K562 (cell line): ENCODE data around the gene RBM26.

ENCODE experiments used
- CTCF ChIP-seq, 3 experiments: IDR thresholded peaks in 2 of 3; conservative IDR thresholded peaks in 1 of 3; 2 replicates each; pipeline ENCODE4 v1.5.1; 2011 to 2012; ENCODE audit warnings: low read length in 3 of 3, mild to moderate bottlenecking in 3 of 3, control low read depth in 2 of 3, improper control_type of control experiment in 1 of 3, inconsistent platforms in 1 of 3, low read depth in 1 of 3, mixed read lengths in 1 of 3, moderate library complexity in 1 of 3; ENCODE audit not compliant: insufficient read depth in 2 of 3
- MCM3 ChIP-seq: fragments of 450-650 bp; IDR thresholded peaks from 2 replicates; pipeline ENCODE4 v1.6.1; 2016
- POLR2A ChIP-seq: fragments of 450-650 bp; conservative IDR thresholded peaks from 2 replicates; pipeline ENCODE4 v1.6.1; 2016
- RAD51 ChIP-seq: fragments of 450-650 bp; IDR thresholded peaks from 2 replicates; pipeline ENCODE4 v1.7.1; 2016; ENCODE audit warnings: low read depth, mild to moderate bottlenecking, borderline replicate concordance
- SRSF9 ChIP-seq: fragments of 200-400 bp; formaldehyde crosslinking; IDR thresholded peaks from 2 replicates; pipeline ENCODE4 v1.6.1; 2017; ENCODE audit warnings: low read depth, low read length, borderline replicate concordance
- TF ChIP-seq, protein P1 (sequence below), 2 experiments: fragments of 450-650 bp in 1 of 2; sonication (generic) in 1 of 2; formaldehyde crosslinking in 1 of 2; IDR thresholded peaks in 1 of 2; conservative IDR thresholded peaks in 1 of 2; 2 replicates each; pipeline versions ENCODE4 v1.6.1 to v1.8.1; 2016 to 2023; ENCODE audit warnings: mild to moderate bottlenecking in 2 of 2, moderate library complexity in 2 of 2, inconsistent platforms in 1 of 2, missing genetic modification reagents in 1 of 2
- TF ChIP-seq, protein P2 (sequence below): fragments of 250-450 bp; sonication (Bioruptor Pico); IDR thresholded peaks from 2 replicates; pipeline ENCODE4 v1.4.0; 2020; ENCODE audit warnings: mild to moderate bottlenecking, moderate library complexity
- TF ChIP-seq, protein P3 (sequence below): sonication (generic); formaldehyde crosslinking; IDR thresholded peaks from 2 replicates; pipeline ENCODE4 v1.8.1; 2022; ENCODE audit warnings: missing genetic modification reagents
- TF ChIP-seq, protein P4 (sequence below): sonication (generic); formaldehyde crosslinking; IDR thresholded peaks from 2 replicates; pipeline ENCODE4 v1.8.0; 2022; ENCODE audit warnings: mild to moderate bottlenecking, missing genetic modification reagents

DNA sequence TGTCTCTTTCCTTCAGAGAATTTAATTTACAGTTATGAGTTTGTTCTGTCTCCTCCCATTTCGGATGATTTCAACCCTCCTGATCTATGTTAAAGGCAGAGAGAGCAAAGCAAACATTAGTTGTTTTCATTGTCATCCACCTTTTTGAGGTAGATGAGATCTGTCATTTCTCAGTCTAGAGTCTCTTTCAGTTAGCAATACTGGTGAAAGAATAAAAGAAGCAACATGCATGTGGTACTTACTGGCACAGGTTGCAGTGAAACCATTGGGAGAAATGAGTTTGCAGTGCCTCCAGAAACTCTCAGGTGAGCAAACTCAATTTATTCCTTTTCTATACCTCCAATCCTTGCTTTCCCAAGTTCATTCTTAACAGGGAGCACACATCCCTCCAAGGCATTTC lies 99.4 kb downstream of the RBM26 start:
- TF ChIP-seq POLR2A: no peak
- no peak for TF ChIP-seq SRSF9
- TF ChIP-seq, protein P1, sequence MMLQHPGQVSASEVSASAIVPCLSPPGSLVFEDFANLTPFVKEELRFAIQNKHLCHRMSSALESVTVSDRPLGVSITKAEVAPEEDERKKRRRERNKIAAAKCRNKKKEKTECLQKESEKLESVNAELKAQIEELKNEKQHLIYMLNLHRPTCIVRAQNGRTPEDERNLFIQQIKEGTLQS (IDR thresholded peaks at IDR 0.05): no peak
- TF ChIP-seq, protein P1 (CRISPR knock-in tag; conservative IDR thresholded peaks at IDR 0.05): no peak
- TF ChIP-seq, protein P2, sequence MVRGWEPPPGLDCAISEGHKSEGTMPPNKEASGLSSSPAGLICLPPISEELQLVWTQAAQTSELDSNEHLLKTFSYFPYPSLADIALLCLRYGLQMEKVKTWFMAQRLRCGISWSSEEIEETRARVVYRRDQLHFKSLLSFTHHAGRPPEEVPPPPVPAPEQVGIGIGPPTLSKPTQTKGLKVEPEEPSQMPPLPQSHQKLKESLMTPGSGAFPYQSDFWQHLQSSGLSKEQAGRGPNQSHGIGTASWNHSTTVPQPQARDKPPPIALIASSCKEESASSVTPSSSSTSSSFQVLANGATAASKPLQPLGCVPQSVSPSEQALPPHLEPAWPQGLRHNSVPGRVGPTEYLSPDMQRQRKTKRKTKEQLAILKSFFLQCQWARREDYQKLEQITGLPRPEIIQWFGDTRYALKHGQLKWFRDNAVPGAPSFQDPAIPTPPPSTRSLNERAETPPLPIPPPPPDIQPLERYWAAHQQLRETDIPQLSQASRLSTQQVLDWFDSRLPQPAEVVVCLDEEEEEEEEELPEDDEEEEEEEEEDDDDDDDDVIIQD (CRISPR knock-in tag): no peak
- TF ChIP-seq RAD51: no peak
- no peak for TF ChIP-seq CTCF (IDR thresholded peaks at IDR 0.05 in 2 of 3, conservative IDR thresholded peaks at IDR 0.05 in 1 of 3; ENCODE audit: insufficient read depth in 2 of 3, low read depth in 1 of 3, low read length in 3 of 3)
- no peak for TF ChIP-seq MCM3
- TF ChIP-seq, protein P3, sequence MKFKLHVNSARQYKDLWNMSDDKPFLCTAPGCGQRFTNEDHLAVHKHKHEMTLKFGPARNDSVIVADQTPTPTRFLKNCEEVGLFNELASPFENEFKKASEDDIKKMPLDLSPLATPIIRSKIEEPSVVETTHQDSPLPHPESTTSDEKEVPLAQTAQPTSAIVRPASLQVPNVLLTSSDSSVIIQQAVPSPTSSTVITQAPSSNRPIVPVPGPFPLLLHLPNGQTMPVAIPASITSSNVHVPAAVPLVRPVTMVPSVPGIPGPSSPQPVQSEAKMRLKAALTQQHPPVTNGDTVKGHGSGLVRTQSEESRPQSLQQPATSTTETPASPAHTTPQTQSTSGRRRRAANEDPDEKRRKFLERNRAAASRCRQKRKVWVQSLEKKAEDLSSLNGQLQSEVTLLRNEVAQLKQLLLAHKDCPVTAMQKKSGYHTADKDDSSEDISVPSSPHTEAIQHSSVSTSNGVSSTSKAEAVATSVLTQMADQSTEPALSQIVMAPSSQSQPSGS (CRISPR knock-in tag): no peak
- TF ChIP-seq, protein P4, sequence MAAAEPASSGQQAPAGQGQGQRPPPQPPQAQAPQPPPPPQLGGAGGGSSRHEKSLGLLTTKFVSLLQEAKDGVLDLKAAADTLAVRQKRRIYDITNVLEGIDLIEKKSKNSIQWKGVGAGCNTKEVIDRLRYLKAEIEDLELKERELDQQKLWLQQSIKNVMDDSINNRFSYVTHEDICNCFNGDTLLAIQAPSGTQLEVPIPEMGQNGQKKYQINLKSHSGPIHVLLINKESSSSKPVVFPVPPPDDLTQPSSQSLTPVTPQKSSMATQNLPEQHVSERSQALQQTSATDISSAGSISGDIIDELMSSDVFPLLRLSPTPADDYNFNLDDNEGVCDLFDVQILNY: no peak
